GM10248 (cell line): ENCODE results near the gene ZNF423.
A peak's percentile ranks its signal among the peaks of the same experiment; 100 is the strongest.

Experiments
- CTCF ChIA-PET: fragments of 300-600 bp; sonication (Branson Sonifier 250); formaldehyde crosslinking; extraction: SDS; loops from one replicate; lab custom pipeline; 2021; ENCODE audit warnings: antibody characterized with exemption; lab: Yijun Ruan, JAX
- POLR2A ChIA-PET: fragments of 350-650 bp; sonication (Branson Sonifier 250); formaldehyde crosslinking; extraction: SDS; loops from one replicate; lab custom pipeline; 2020; ENCODE audit warnings: antibody characterized with exemption; lab: Yijun Ruan, JAX
- DNase-seq: peaks from one replicate; pipeline ENCODE4 v3.0.0; 2012; ENCODE audit errors: extremely low spot score
- TF ChIP-seq, protein P1 (sequence below): IDR thresholded peaks from 2 replicates; pipeline ENCODE4 v1.5.1; 2012; ENCODE audit warnings: mild to moderate bottlenecking, low read depth; ENCODE audit errors: extremely low read depth, missing control alignments, control extremely low read depth

The ZNF423 gene

DNA sequence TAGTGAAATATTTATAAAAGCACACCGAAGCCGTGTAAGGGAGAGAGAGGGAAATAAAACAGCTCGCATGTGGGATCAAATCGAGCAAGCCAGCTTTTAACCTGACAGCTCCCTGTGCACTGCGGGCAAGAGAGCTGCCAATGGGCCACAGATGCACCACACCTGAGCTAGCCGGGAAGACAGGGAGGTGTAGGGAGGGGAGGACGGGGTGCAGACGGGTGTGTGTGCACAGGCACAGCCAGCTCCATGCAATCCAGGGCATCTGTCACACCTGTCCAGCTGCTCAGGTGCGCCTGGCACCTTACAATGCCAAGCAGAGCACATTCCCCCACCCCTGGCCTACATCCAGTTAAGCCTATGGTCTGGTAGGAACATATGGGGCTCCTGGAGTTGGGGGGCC is 412.3 kb downstream of the ZNF423 start:
- DNase-seq, result no peak
- ChIA-PET CTCF (interaction anchor here (1.4 kb wide), 1 partner anchor 8 kb away, joined by 4 read pairs; no protein-coding TSS in a partner anchor), POLR2A (no interaction called here)
- TF ChIP-seq, protein P1, sequence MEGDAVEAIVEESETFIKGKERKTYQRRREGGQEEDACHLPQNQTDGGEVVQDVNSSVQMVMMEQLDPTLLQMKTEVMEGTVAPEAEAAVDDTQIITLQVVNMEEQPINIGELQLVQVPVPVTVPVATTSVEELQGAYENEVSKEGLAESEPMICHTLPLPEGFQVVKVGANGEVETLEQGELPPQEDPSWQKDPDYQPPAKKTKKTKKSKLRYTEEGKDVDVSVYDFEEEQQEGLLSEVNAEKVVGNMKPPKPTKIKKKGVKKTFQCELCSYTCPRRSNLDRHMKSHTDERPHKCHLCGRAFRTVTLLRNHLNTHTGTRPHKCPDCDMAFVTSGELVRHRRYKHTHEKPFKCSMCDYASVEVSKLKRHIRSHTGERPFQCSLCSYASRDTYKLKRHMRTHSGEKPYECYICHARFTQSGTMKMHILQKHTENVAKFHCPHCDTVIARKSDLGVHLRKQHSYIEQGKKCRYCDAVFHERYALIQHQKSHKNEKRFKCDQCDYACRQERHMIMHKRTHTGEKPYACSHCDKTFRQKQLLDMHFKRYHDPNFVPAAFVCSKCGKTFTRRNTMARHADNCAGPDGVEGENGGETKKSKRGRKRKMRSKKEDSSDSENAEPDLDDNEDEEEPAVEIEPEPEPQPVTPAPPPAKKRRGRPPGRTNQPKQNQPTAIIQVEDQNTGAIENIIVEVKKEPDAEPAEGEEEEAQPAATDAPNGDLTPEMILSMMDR, result no peak

DNA sequence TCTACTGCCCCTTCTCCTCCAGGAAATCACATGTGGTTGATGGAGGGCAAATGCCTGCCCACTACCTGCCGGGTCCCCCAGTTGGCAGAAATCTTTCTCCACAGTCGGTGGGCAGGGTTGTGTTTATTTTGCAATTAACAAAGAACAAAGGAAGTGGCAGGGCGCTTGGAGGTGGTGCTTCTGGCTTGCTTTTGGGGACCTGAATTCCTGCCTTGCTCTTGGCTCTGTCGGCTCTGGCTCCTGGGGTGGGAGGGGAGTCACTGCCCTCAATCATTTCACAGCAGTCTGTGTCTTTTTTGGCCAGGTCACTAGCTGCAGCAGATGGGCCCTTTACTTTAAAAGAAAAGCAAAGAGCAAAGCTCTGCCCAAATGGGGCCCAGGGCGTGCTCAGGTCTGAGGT is 413.1 kb downstream of the ZNF423 start:
- ChIA-PET CTCF (interaction anchor here (1.0 to 1.4 kb wide), 2 partner anchors 9 to 35 kb away, joined by 3 to 4 read pairs; no protein-coding TSS in a partner anchor), POLR2A (no interaction called here)
- TF ChIP-seq, protein P1, result no peak
- DNase-seq, result no peak

DNA sequence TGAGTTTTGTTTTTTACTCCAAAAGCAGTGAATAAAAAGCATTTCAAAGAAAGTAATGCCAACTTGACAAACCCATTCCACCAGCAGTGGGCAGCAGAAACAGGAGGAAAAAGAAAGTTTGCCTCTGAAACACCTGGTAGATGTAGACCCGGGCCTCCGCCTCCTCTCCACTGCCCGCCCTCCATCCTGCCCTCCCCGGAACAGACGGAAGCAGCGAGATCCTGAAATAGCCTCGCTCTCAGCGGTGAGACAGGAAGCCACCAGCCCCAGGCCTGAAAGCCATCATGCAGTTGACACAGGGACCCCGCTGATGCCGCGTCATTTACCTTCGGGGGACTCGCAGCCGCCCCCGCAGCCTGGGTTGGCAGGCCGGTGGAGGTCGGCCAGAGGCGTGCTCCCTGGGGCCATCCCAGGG is 414.5 kb downstream of the ZNF423 start:
- ChIA-PET CTCF (no interaction called here), POLR2A (no interaction called here)
- TF ChIP-seq, protein P1, result peak; percentile 39
- DNase-seq, result peak; percentile 82

DNA sequence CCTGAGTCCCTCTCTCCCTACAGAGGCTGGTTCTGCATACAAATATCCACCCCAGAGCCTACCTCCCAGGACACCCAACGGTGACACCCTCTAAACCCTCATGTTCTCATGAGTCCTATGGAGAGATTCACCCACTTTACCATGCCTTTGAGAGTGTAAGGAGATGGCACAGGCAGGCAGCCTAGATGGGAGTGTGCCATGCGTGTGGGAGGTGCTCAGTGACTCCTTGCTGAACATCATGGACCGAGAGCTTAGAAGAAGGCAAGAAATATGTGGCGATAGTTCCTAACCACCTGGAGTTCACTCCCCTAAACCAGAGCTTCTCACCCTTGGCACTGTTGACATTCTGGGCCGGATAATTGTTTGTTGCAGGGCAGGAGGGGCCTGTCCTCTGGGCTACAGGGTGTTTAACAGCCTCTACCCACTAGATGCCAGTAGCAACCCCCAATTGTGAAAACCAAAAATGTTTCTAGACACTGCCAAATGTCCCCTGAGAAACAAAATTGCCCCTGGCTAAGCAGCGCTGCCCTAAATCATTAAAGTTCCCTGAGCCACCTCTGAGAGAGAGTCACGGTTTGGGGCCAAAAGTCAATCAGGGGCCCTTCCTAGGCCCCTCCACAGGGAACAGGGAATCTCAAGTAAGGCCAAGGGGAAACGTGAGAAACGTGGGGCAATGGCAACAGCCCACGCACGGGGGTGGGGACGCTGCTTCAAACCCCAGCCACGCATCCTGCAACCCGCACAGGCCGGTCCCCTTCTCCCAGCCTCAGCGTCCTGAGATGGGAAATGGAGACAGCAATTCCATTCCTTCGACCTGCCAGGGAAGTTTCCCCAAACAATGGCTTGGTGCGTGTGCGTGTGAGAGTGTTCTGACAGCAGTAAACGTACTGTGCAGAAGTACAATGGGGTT is 415.5 kb downstream of the ZNF423 start:
- no peak for DNase-seq
- TF ChIP-seq, protein P1, result no peak
- ChIA-PET CTCF (interaction anchor here (0.9 kb wide), 1 partner anchor 10 kb away, joined by 3 read pairs; no protein-coding TSS in a partner anchor), POLR2A (no interaction called here)

DNA sequence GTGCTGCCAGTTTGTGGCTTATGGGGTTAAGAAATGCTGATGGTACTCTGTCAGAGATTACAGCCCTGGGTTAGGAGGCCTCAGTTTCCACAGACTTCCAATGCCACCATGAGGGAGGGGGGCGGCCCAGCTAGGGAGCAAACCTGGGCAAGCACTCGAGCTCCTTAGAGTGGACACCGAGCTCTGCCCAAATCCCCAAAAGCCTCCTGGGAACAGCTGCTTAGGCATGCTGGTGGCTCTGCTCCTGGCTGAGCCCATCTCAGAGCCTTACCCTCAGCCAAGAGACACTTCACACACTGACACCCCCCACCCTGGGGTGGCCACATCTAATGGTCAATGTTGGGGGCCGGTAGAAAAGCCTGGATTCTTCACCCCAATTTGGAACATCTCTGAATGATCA is 416.2 kb downstream of the ZNF423 start:
- ChIA-PET POLR2A (no interaction called here), CTCF (no interaction called here)
- TF ChIP-seq, protein P1, result no peak
- no peak for DNase-seq

DNA sequence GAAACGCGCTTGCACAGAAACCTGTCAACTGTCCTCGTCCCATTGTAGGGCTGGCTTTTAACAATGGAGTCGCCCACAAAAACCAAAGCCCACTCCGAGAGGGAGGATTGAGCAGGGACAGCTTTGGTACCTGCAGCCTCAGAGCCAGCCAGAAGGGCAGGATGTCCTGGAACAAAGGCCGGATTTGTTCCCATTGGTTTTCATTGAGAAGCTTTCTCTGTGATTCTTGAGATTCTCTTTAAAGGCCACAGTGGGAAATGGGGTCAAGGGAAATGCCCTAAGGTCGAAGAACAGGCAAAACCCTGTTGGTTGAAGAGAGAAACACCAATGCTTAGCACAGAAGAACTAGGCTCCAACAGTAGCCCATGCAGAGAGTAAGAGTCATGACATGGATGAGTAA is 416.9 kb downstream of the ZNF423 start:
- ChIA-PET POLR2A (no interaction called here), CTCF (interaction anchor here (1.7 kb wide), 1 partner anchor 31 kb away, joined by 8 read pairs; no protein-coding TSS in a partner anchor)
- DNase-seq, result no peak
- TF ChIP-seq, protein P1, result no peak
